ENCODE measurements around the gene ALDH3B1. TPM values are rescaled to one million over a fixed set of nuclear protein-coding genes. Genes with fewer than 3 reads are reported as not detected.

Gene ALDH3B1
- total and polyA plus RNA-seq, 10 of the 15 experiments (the other 5 are each of a cell fraction or from before 2014, with no cell fraction given) = 0.03 to 0.37 (median 0.17) TPM; not detected in 3

DNA sequence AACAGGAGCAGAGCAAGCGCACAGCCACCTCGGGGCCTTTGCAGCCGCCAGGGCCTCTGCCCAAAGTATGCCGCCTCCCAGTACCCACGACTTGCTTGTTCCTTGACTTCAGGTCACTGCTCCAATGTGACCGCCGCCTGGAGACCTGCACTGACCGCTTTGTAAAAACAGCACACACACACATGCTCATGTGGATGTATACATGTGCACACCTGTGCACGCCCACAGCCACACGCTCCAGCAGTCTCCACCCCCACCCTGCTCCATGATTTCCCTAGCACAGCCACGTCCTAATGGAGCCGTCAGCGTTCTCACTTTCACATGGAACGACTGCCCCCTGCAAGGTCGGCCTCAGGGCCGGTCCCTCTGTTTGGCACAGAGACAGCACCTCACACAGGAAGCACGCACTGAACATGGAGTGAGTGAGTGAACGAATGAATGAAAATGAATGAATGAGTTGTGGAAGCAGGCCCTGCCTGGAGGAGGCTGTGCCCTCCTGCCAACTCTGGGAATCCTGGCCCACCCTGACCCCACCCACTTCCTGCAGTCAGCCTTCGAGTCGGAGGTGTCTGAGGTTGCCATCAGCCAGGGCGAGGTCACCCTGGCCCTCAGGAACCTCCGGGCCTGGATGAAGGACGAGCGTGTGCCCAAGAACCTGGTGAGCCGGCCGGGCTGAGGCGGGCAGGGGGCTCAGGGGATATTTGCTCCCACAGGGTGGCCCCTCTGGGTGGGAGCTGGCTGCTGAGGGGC, 8.0 kb downstream of the ALDH3B1 start:
- H3K4me1 ChIP-seq (ENCODE audit: control insufficient read depth, insufficient read depth, low read length) = no peaks in the 10 kb centered on the region
- no peak overlapping the region for H3K27ac ChIP-seq (ENCODE audit: control insufficient read depth, insufficient read depth)
- no peaks in the 10 kb centered on the region for H3K79me2 ChIP-seq (ENCODE audit: control insufficient read depth, insufficient read depth, low read length)
- DNase-seq (ENCODE audit: low read depth, low spot score) = no peak
- no TSS peak for BruUV-seq (replicated peaks)
- no peaks in the 10 kb centered on the region for H3K36me3 ChIP-seq (ENCODE audit: control insufficient read depth in 2 of 2, insufficient read depth in 2 of 2, low read length in 1 of 2)
- H3K9ac ChIP-seq (ENCODE audit: control insufficient read depth, insufficient read depth, low read length) = no peak overlapping the region
- no peak overlapping the region for H2AFZ ChIP-seq (ENCODE audit: control insufficient read depth, low read depth, low read length)
- no peaks in the 10 kb centered on the region; a peak in 1 of 4 replicates for H3K27me3 ChIP-seq (replicated peaks in 1 of 2; ENCODE audit: control insufficient read depth in 2 of 2, insufficient read depth in 2 of 2, low read length in 1 of 2)
- ChIA-PET POLR2A (no interaction called here), CTCF (no interaction called here), SMC1A (ENCODE audit: uncharacterized antibody, unreplicated experiment) (no interaction called here), RAD21 (ENCODE audit: unreplicated experiment) (no interaction called here)
- no peaks in the 10 kb centered on the region for H3K9me3 ChIP-seq (replicated peaks; ENCODE audit: control insufficient read depth, insufficient read depth, low read length)
- in situ Hi-C loops (cut with MboI) = no loop called here
- no peaks in the 10 kb centered on the region for H4K20me1 ChIP-seq (ENCODE audit: control insufficient read depth, insufficient read depth)
- no peak for ATAC-seq
- no peak for FAIRE-seq
- no peak overlapping the region for H3K4me3 ChIP-seq
- TF ChIP-seq LARP7 (IDR thresholded peaks at IDR 0.05) = no peak
- TF ChIP-seq GABPA (IDR thresholded peaks at IDR 0.05; ENCODE audit: low read depth) = no peak
- no peak for TF ChIP-seq E2F8 (IDR thresholded peaks at IDR 0.05; ENCODE audit: low read depth, partially characterized antibody)
- TF ChIP-seq, protein P1, sequence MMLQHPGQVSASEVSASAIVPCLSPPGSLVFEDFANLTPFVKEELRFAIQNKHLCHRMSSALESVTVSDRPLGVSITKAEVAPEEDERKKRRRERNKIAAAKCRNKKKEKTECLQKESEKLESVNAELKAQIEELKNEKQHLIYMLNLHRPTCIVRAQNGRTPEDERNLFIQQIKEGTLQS (IDR thresholded peaks at IDR 0.05; ENCODE audit: borderline replicate concordance, extremely low read depth, low read depth, low read length) = no peak
- no peak for TF ChIP-seq FOXK2 (IDR thresholded peaks at IDR 0.05)
- no peak overlapping the region for H3K4me2 ChIP-seq (ENCODE audit: control insufficient read depth, insufficient read depth)
- intact Hi-C loops (cut with micrococcal nuclease; ENCODE audit: unreplicated experiment) = no loop called here
- 46% methylated on average over 27 of the region's 27 CpGs for WGBS (ENCODE audit: insufficient coverage, insufficient replicate concordance, low lambda C conversion rate, missing lambda C conversion rate)
